ENCODE data around the gene ELN. TPM values are rescaled to one million over a fixed set of nuclear protein-coding genes. Genes with fewer than 3 reads are reported as not detected.

ELN gene
- total and polyA plus RNA-seq, 11 donors, result 17.4 to 81.1 (median 42.8) TPM

- Histone ChIP-seq H3K4me3 (peak overlapping the region in 8 of 12 donors; percentile 10 to 67 (median 60)), H3K4me1 (peaks cover 2 to 35% (median 29%) of the 10 kb centered on the region in 12 donors), H3K27me3 (no peaks in the 10 kb centered on the region), H3K9me3 (no peaks in the 10 kb centered on the region), H3K36me3 (peaks cover 0 to 20% (median 5%) of the 10 kb centered on the region in 9 donors), H3K27ac (peak overlapping the region; percentile 29 to 91 (median 68))
- no peak for TF ChIP-seq POLR2A (IDR thresholded peaks at IDR 0.05)
- TF ChIP-seq, protein P1, sequence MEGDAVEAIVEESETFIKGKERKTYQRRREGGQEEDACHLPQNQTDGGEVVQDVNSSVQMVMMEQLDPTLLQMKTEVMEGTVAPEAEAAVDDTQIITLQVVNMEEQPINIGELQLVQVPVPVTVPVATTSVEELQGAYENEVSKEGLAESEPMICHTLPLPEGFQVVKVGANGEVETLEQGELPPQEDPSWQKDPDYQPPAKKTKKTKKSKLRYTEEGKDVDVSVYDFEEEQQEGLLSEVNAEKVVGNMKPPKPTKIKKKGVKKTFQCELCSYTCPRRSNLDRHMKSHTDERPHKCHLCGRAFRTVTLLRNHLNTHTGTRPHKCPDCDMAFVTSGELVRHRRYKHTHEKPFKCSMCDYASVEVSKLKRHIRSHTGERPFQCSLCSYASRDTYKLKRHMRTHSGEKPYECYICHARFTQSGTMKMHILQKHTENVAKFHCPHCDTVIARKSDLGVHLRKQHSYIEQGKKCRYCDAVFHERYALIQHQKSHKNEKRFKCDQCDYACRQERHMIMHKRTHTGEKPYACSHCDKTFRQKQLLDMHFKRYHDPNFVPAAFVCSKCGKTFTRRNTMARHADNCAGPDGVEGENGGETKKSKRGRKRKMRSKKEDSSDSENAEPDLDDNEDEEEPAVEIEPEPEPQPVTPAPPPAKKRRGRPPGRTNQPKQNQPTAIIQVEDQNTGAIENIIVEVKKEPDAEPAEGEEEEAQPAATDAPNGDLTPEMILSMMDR (IDR thresholded peaks at IDR 0.05), result no peak
- intact Hi-C loops (cut with DNase I), result loop anchor here in 2 of 10 donors (10.0 kb wide), 1 partner anchor 82 kb away; the partner anchor contains the start of gene EIF4H (in 2 of the 2)
- peak; percentile 44 to 81 (median 63) for DNase-seq
- WGBS, 4 donors, result 43 to 57% (median 49%) methylated on average over 10 to 13 of the region's 13 CpGs
- peak; percentile 14 to 52 (median 38) for ATAC-seq
These were observed 64.5 kb downstream of the ELN start for GRCh38 chr7:74092321-74092963.

- DNase-seq (peak; percentile 60 to 86 (median 73)), ATAC-seq (peak; percentile 23 to 76 (median 64))
- H3K4me3 ChIP-seq, result peak overlapping the region in 9 of 12 donors; percentile 7 to 67 (median 58)
- peaks cover 2 to 35% (median 29%) of the 10 kb centered on the region in 12 donors for H3K4me1 ChIP-seq
- intact Hi-C loops (cut with DNase I), result loop anchor here in 2 of 10 donors (10.0 kb wide), 1 partner anchor 82 kb away; the partner anchor contains the start of gene EIF4H (in 2 of the 2)
- TF ChIP-seq, protein P1 (IDR thresholded peaks at IDR 0.05), result no peak
- no peak for TF ChIP-seq POLR2A (IDR thresholded peaks at IDR 0.05)
- no peaks in the 10 kb centered on the region for H3K27me3 ChIP-seq
- H3K36me3 ChIP-seq, result peaks cover 0 to 19% (median 11%) of the 10 kb centered on the region in 9 donors
- peak overlapping the region; percentile 29 to 91 (median 68) for H3K27ac ChIP-seq
- WGBS, 4 donors, result 38 to 49% (median 47%) methylated on average over 3 to 12 of the region's 12 CpGs
- H3K9me3 ChIP-seq, result no peaks in the 10 kb centered on the region
These were observed 65.0 kb downstream of the ELN start for GRCh38 chr7:74092964-74093471.

DNA sequence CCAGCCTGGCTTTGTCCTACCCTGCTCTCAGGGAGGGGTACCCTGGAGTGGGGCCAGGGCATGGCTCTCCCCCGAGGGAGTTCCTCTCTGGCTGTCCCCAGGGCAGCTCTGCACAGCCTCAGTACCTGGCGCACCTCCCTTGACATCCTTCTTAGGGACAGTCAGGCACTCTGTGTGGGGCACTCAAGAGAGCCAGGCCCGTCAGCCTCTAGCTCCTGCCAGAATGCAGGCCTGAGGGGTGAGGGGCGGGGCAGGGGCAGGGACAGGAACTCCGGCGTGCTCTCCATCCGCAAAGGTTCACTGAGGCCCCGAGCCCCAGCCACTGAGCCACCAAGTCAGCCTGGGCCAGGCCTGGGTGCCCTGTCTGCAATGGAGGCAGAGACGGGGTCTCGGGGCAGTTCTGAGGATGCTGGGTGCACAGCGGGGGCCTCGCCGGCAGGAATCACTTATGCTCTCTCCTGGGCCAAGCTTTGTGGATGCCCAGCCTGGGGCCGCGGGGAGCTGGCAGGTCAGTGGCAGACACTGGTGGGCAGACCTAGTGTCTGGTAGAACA lies 65.8 kb downstream of the ELN start:
- TF ChIP-seq, protein P1 (IDR thresholded peaks at IDR 0.05), result no peak
- no peak for TF ChIP-seq POLR2A (IDR thresholded peaks at IDR 0.05)

More for the DNA sequence above, 65.8 kb downstream of the ELN start:
- intact Hi-C loops (cut with DNase I), result loop anchor here in 3 of 10 donors (2.0 to 10.0 kb wide), 2 partner anchors 81 kb away; partner anchors contain the start of gene EIF4H (in 3 of the 3)
- peak overlapping the region; percentile 3 to 91 (median 68) for H3K27ac ChIP-seq
- peak in 1 of 5 donors; percentile 57 for DNase-seq
- peaks cover 0 to 21% (median 14%) of the 10 kb centered on the region in 9 donors for H3K36me3 ChIP-seq
- H3K27me3 ChIP-seq, result no peaks in the 10 kb centered on the region
- H3K4me3 ChIP-seq, result peak overlapping the region in 9 of 12 donors; percentile 42 to 67 (median 58)
- peaks cover 2 to 35% (median 29%) of the 10 kb centered on the region in 12 donors for H3K4me1 ChIP-seq
- H3K9me3 ChIP-seq, result no peaks in the 10 kb centered on the region
- ATAC-seq, result peak in 3 of 4 donors; percentile 9 to 13 (median 13)
- WGBS, 4 donors, result 25 to 57% (median 52%) methylated on average over 2 to 15 of the region's 15 CpGs
